Nephron (organoid): Measurements from ENCODE around the gene DIP2B.
"Not testable (repeated sequence)": the region's sequence is repeated elsewhere in the genome, so short reads cannot be mapped to it uniquely, and the experiment has no call there.

Experiments
- H3K27ac Mint-ChIP-seq, 3 experiments: 2 replicates each; pipeline ENCODE4 v1.8.0; 2020; ENCODE audit warnings: mixed read lengths in 3 of 3, mild to moderate bottlenecking in 2 of 3, moderate library complexity in 1 of 3
- H3K27me3 Mint-ChIP-seq: 2 replicates; pipeline ENCODE4 v1.8.0; 2021; ENCODE audit warnings: low read depth, mild to moderate bottlenecking, moderate library complexity, mixed read lengths
- H3K36me3 Mint-ChIP-seq: 2 replicates; pipeline ENCODE4 v1.8.0; 2020; ENCODE audit warnings: low read depth, mixed read lengths
- H3K4me1 Mint-ChIP-seq: 2 replicates; pipeline ENCODE4 v1.8.0; 2020; ENCODE audit warnings: mixed read lengths
- H3K4me3 Mint-ChIP-seq, 3 experiments: 2 replicates each; pipeline ENCODE4 v1.8.0; 2020; ENCODE audit warnings: mild to moderate bottlenecking in 3 of 3, mixed read lengths in 3 of 3, moderate library complexity in 2 of 3
- H3K9me3 Mint-ChIP-seq: 2 replicates; pipeline ENCODE4 v1.8.0; 2020; ENCODE audit warnings: mixed read lengths
- CTCF ChIP-seq, 3 experiments: fragments of 200-600 bp; sonication (generic); IDR thresholded peaks; one replicate each; pipeline ENCODE4 v1.5.0; 2021; ENCODE audit warnings: antibody characterized with exemption in 3 of 3; ENCODE audit not compliant: unreplicated experiment in 3 of 3

DIP2B gene

GRCh38 chr12:50549885-50550284 is 45.1 kb downstream of the DIP2B start:
- peaks cover 28% of the 10 kb centered on the region for H3K4me1 Mint-ChIP-seq
- no peaks in the 10 kb centered on the region for H3K27me3 Mint-ChIP-seq
- peak overlapping the region; percentile 43 to 67 (median 59) for H3K27ac Mint-ChIP-seq
- no peak for TF ChIP-seq CTCF (IDR thresholded peaks at IDR 0.05; ENCODE audit: unreplicated experiment in 3 of 3)
- no peak overlapping the region for H3K4me3 Mint-ChIP-seq
- peaks cover 10% of the 10 kb centered on the region for H3K36me3 Mint-ChIP-seq
- no peaks in the 10 kb centered on the region for H3K9me3 Mint-ChIP-seq

- Mint-ChIP-seq H3K27ac (peak overlapping the region; percentile 43 to 67 (median 59)), H3K36me3 (peaks cover 14% of the 10 kb centered on the region), H3K4me3 (no peak overlapping the region), H3K9me3 (no peaks in the 10 kb centered on the region), H3K27me3 (no peaks in the 10 kb centered on the region), H3K4me1 (peaks cover 25% of the 10 kb centered on the region)
- no peak for TF ChIP-seq CTCF (IDR thresholded peaks at IDR 0.05; ENCODE audit: unreplicated experiment in 3 of 3)
Observed at GRCh38 chr12:50550530-50551223, 45.9 kb downstream of the DIP2B start.

- TF ChIP-seq CTCF (IDR thresholded peaks at IDR 0.05; ENCODE audit: unreplicated experiment in 3 of 3), result no peak
- peaks cover 13% of the 10 kb centered on the region for H3K4me1 Mint-ChIP-seq
- H3K36me3 Mint-ChIP-seq, result peaks cover 14% of the 10 kb centered on the region
- no peaks in the 10 kb centered on the region for H3K9me3 Mint-ChIP-seq
- H3K4me3 Mint-ChIP-seq, result no peak overlapping the region
- H3K27ac Mint-ChIP-seq, result peak overlapping the region in 1 of 3 experiments; percentile 50
- H3K27me3 Mint-ChIP-seq, result no peaks in the 10 kb centered on the region
Observed at GRCh38 chr12:50551866-50552265, 47.1 kb downstream of the DIP2B start.

GRCh38 chr12:50554651-50555050 is 49.9 kb downstream of the DIP2B start:
- no peaks in the 10 kb centered on the region for H3K9me3 Mint-ChIP-seq
- no peak overlapping the region for H3K4me3 Mint-ChIP-seq
- H3K4me1 Mint-ChIP-seq, result peaks cover 6% of the 10 kb centered on the region
- peaks cover 29% of the 10 kb centered on the region for H3K36me3 Mint-ChIP-seq
- no peak overlapping the region for H3K27ac Mint-ChIP-seq
- no peak for TF ChIP-seq CTCF (IDR thresholded peaks at IDR 0.05; ENCODE audit: unreplicated experiment in 3 of 3)
- H3K27me3 Mint-ChIP-seq, result no peaks in the 10 kb centered on the region

GRCh38 chr12:50555471-50555885 is 50.7 kb downstream of the DIP2B start:
- no peaks in the 10 kb centered on the region for H3K27me3 Mint-ChIP-seq
- no peaks in the 10 kb centered on the region for H3K4me1 Mint-ChIP-seq
- H3K9me3 Mint-ChIP-seq, result no peaks in the 10 kb centered on the region
- no peak overlapping the region for H3K4me3 Mint-ChIP-seq
- H3K27ac Mint-ChIP-seq, result no peak overlapping the region
- peaks cover 29% of the 10 kb centered on the region for H3K36me3 Mint-ChIP-seq
- no peak for TF ChIP-seq CTCF (IDR thresholded peaks at IDR 0.05; ENCODE audit: unreplicated experiment in 3 of 3)

GRCh38 chr12:50556273-50556672 is 51.5 kb downstream of the DIP2B start:
- Mint-ChIP-seq H3K27me3 (no peaks in the 10 kb centered on the region), H3K4me3 (no peak overlapping the region), H3K9me3 (no peaks in the 10 kb centered on the region), H3K36me3 (peaks cover 29% of the 10 kb centered on the region), H3K4me1 (no peaks in the 10 kb centered on the region), H3K27ac (no peak overlapping the region)
- TF ChIP-seq CTCF (IDR thresholded peaks at IDR 0.05; ENCODE audit: unreplicated experiment in 3 of 3), result no peak

GRCh38 chr12:50556796-50557195 is 52.0 kb downstream of the DIP2B start:
- not testable (repeated sequence) for H3K4me3 Mint-ChIP-seq, H3K9me3 Mint-ChIP-seq, H3K4me1 Mint-ChIP-seq, H3K27me3 Mint-ChIP-seq, H3K27ac Mint-ChIP-seq
- peaks cover 29% of the 10 kb centered on the region for H3K36me3 Mint-ChIP-seq
